ENCODE measurements around the gene EXOC3.

- TF ChIP-seq POLR2AphosphoS5 (IDR thresholded peaks at IDR 0.05; ENCODE audit: low read depth, low read length) (no peak), TAF1 (IDR thresholded peaks at IDR 0.05; ENCODE audit: borderline replicate concordance, low read depth, low read length) (no peak)
Observed at GRCh38 chr5:488744-489688, 46.0 kb downstream of the EXOC3 start.
